OCI-LY1 (cell line): Measurements from ENCODE around the gene DPH2.
A peak's percentile ranks its signal among the peaks of the same experiment; 100 is the strongest.

Experiments used
- H2AFZ ChIP-seq: fragments of 200-600 bp; sonication (generic), shearing (Covaris generic); 2 replicates; pipeline ENCODE4 v1.6.0; 2014; ENCODE audit warnings: antibody characterized with exemption, mild to moderate bottlenecking, low read length
- H3F3A ChIP-seq: fragments of 200-600 bp; sonication (generic), shearing (Covaris generic); 2 replicates; pipeline ENCODE4 v1.6.0; 2014; ENCODE audit warnings: mild to moderate bottlenecking, antibody characterized with exemption, low read length, moderate library complexity; ENCODE audit not compliant: insufficient read depth
- H3K27ac ChIP-seq: fragments of 200-600 bp; sonication (generic); 2 replicates; pipeline ENCODE4 v1.5.1; 2014; ENCODE audit warnings: low read length, mixed run types, mild to moderate bottlenecking, low read depth; ENCODE audit not compliant: poor library complexity, severe bottlenecking
- H3K27me3 ChIP-seq: fragments of 200-600 bp; sonication (generic); 2 replicates; pipeline ENCODE4 v1.6.0; 2014; ENCODE audit warnings: antibody characterized with exemption, mild to moderate bottlenecking, low read length, moderate library complexity; ENCODE audit not compliant: insufficient read depth
- H3K36me3 ChIP-seq: fragments of 200-600 bp; sonication (generic); 2 replicates; pipeline ENCODE4 v1.6.1; 2014; ENCODE audit warnings: mild to moderate bottlenecking, antibody characterized with exemption, low read length, moderate library complexity, mixed read lengths; ENCODE audit not compliant: insufficient read depth
- H3K4me1 ChIP-seq: fragments of 200-600 bp; sonication (generic); 2 replicates; pipeline ENCODE4 v1.5.1; 2014; ENCODE audit warnings: mild to moderate bottlenecking, low read length, moderate library complexity; ENCODE audit not compliant: insufficient read depth, severe bottlenecking
- H3K4me2 ChIP-seq: fragments of 200-600 bp; sonication (generic), shearing (Covaris generic); 2 replicates; pipeline ENCODE4 v1.6.1; 2014; ENCODE audit warnings: low read length
- H3K4me3 ChIP-seq: fragments of 200-600 bp; sonication (generic); 2 replicates; pipeline ENCODE4 v1.5.1; 2014; ENCODE audit warnings: low read length, low read depth, mild to moderate bottlenecking, mixed read lengths; ENCODE audit not compliant: poor library complexity, severe bottlenecking
- H3K79me2 ChIP-seq: fragments of 200-600 bp; shearing (Covaris generic); 2 replicates; pipeline ENCODE4 v1.6.1; 2016; ENCODE audit warnings: mixed run types, low read length, mixed read lengths; ENCODE audit not compliant: insufficient read depth
- H3K9ac ChIP-seq: fragments of 200-600 bp; sonication (generic), shearing (Covaris generic); 2 replicates; pipeline ENCODE4 v1.6.1; 2014; ENCODE audit warnings: mild to moderate bottlenecking, low read length, mixed read lengths
- H3K9me2 ChIP-seq: fragments of 200-600 bp; sonication (generic), shearing (Covaris generic); 2 replicates; pipeline ENCODE4 v1.6.1; 2014; ENCODE audit warnings: low read depth, mild to moderate bottlenecking, low read length, mixed read lengths
- H3K9me3 ChIP-seq: fragments of 200-600 bp; shearing (Covaris generic); 2 replicates; pipeline ENCODE4 v1.6.1; 2014; ENCODE audit warnings: low read length, mixed read lengths
- H4K20me1 ChIP-seq: fragments of 200-600 bp; sonication (generic), shearing (Covaris generic); 2 replicates; pipeline ENCODE4 v1.6.0; 2016; ENCODE audit warnings: mild to moderate bottlenecking, low read length; ENCODE audit not compliant: insufficient read depth
- EZH2 ChIP-seq: fragments of 200-600 bp; sonication (generic), shearing (Covaris generic); IDR thresholded peaks from 2 replicates; pipeline ENCODE4 v1.8.0; 2017; ENCODE audit warnings: borderline replicate concordance, mixed run types, mild to moderate bottlenecking, antibody characterized with exemption, low read length, moderate library complexity, mixed read lengths
- TF ChIP-seq, protein P1 (sequence below): fragments of 200-600 bp; sonication (generic), shearing (Covaris generic); IDR thresholded peaks from 2 replicates; pipeline ENCODE4 v1.5.1; 2017; ENCODE audit warnings: mild to moderate bottlenecking, antibody characterized with exemption, low read length, moderate library complexity, mixed read lengths

The DPH2 gene

GRCh38 chr1:43984855-43985254 is 15.0 kb downstream of the DPH2 start:
- no peaks in the 10 kb centered on the region for H3K36me3 ChIP-seq
- H3K4me1 ChIP-seq, result peaks cover under 1% of the 10 kb centered on the region
- no peaks in the 10 kb centered on the region for H3K9me3 ChIP-seq
- no peak overlapping the region for H2AFZ ChIP-seq
- H3K4me2 ChIP-seq, result no peak overlapping the region
- no peaks in the 10 kb centered on the region for H3K79me2 ChIP-seq
- no peaks in the 10 kb centered on the region for H3K9me2 ChIP-seq
- 0 out of 2 replicates have a peak, but pooled peaks cover 8% of the 10 kb centered on the region for H3K27me3 ChIP-seq
- no peak overlapping the region for H3K4me3 ChIP-seq
- H3K9ac ChIP-seq, result no peak overlapping the region
- H4K20me1 ChIP-seq, result no peaks in the 10 kb centered on the region
- H3F3A ChIP-seq, result no peaks in the 10 kb centered on the region
- TF ChIP-seq, protein P1, sequence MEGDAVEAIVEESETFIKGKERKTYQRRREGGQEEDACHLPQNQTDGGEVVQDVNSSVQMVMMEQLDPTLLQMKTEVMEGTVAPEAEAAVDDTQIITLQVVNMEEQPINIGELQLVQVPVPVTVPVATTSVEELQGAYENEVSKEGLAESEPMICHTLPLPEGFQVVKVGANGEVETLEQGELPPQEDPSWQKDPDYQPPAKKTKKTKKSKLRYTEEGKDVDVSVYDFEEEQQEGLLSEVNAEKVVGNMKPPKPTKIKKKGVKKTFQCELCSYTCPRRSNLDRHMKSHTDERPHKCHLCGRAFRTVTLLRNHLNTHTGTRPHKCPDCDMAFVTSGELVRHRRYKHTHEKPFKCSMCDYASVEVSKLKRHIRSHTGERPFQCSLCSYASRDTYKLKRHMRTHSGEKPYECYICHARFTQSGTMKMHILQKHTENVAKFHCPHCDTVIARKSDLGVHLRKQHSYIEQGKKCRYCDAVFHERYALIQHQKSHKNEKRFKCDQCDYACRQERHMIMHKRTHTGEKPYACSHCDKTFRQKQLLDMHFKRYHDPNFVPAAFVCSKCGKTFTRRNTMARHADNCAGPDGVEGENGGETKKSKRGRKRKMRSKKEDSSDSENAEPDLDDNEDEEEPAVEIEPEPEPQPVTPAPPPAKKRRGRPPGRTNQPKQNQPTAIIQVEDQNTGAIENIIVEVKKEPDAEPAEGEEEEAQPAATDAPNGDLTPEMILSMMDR, result no peak
- no peak for TF ChIP-seq EZH2
- no peak overlapping the region for H3K27ac ChIP-seq

GRCh38 chr1:43985984-43986595 is 16.3 kb downstream of the DPH2 start:
- H3K4me3 ChIP-seq, result no peak overlapping the region
- no peak overlapping the region for H3K27ac ChIP-seq
- no peaks in the 10 kb centered on the region for H3F3A ChIP-seq
- H3K27me3 ChIP-seq, result 0 out of 2 replicates have a peak, but pooled peaks cover 5% of the 10 kb centered on the region
- no peaks in the 10 kb centered on the region for H3K36me3 ChIP-seq
- TF ChIP-seq EZH2, result no peak
- TF ChIP-seq, protein P1, result no peak
- no peaks in the 10 kb centered on the region for H4K20me1 ChIP-seq
- no peaks in the 10 kb centered on the region for H3K79me2 ChIP-seq
- peaks cover 5% of the 10 kb centered on the region for H3K4me1 ChIP-seq
- no peak overlapping the region for H3K9ac ChIP-seq
- no peak overlapping the region for H2AFZ ChIP-seq
- no peaks in the 10 kb centered on the region for H3K9me3 ChIP-seq
- no peak overlapping the region for H3K4me2 ChIP-seq
- H3K9me2 ChIP-seq, result no peaks in the 10 kb centered on the region

GRCh38 chr1:43986712-43987111 is 16.9 kb downstream of the DPH2 start:
- Histone ChIP-seq H4K20me1 (no peaks in the 10 kb centered on the region), H3K9me2 (no peaks in the 10 kb centered on the region), H3K9ac (no peak overlapping the region), H3K36me3 (no peaks in the 10 kb centered on the region), H3F3A (no peaks in the 10 kb centered on the region), H3K79me2 (no peaks in the 10 kb centered on the region), H3K9me3 (no peaks in the 10 kb centered on the region), H3K4me3 (no peak overlapping the region), H3K27ac (no peak overlapping the region), H3K27me3 (0 out of 2 replicates have a peak, but pooled peaks cover 2% of the 10 kb centered on the region), H3K4me2 (no peak overlapping the region), H2AFZ (no peak overlapping the region), H3K4me1 (peaks cover 7% of the 10 kb centered on the region)
- TF ChIP-seq, protein P1, result peak; percentile 41; the same call in 1 of the 2 replicates
- no peak for TF ChIP-seq EZH2
